Measurements from ENCODE around the gene ANKRD42.
"Not testable (repeated sequence)": the region's sequence is repeated elsewhere in the genome, so short reads cannot be mapped to it uniquely, and the experiment has no call there.

The ANKRD42 gene

DNA sequence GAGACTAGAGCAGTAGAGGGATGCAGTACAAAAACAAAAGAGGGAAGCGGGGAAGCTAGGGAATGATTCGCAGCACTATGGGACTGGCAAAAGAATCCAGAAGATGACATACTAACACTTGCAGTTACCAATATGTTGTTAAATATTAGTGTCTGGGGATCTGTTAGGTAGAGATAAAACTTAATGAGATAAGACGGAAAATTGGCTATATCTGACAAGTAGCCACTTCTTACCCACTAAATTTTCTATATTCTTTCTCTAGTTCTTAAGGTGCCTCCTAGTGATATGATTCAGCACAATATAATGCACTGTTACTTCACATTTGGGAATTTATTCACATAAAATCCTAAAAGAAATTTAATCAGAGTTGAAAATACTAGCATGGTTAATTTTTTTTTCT, 61.9 kb downstream of the ANKRD42 start:
- no peak for DNase-seq
- no peaks in the 10 kb centered on the region for H3K4me1 ChIP-seq
- H3K27me3 ChIP-seq, result no peaks in the 10 kb centered on the region
- no peaks in the 10 kb centered on the region for H3K36me3 ChIP-seq
- no peaks in the 10 kb centered on the region for H3K9me3 ChIP-seq
- TF ChIP-seq, protein P1, sequence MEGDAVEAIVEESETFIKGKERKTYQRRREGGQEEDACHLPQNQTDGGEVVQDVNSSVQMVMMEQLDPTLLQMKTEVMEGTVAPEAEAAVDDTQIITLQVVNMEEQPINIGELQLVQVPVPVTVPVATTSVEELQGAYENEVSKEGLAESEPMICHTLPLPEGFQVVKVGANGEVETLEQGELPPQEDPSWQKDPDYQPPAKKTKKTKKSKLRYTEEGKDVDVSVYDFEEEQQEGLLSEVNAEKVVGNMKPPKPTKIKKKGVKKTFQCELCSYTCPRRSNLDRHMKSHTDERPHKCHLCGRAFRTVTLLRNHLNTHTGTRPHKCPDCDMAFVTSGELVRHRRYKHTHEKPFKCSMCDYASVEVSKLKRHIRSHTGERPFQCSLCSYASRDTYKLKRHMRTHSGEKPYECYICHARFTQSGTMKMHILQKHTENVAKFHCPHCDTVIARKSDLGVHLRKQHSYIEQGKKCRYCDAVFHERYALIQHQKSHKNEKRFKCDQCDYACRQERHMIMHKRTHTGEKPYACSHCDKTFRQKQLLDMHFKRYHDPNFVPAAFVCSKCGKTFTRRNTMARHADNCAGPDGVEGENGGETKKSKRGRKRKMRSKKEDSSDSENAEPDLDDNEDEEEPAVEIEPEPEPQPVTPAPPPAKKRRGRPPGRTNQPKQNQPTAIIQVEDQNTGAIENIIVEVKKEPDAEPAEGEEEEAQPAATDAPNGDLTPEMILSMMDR (IDR thresholded peaks at IDR 0.05; ENCODE audit: low read depth, low read length), result no peak
- H3K4me3 ChIP-seq (ENCODE audit: low read depth, low read length), result no peak overlapping the region

DNA sequence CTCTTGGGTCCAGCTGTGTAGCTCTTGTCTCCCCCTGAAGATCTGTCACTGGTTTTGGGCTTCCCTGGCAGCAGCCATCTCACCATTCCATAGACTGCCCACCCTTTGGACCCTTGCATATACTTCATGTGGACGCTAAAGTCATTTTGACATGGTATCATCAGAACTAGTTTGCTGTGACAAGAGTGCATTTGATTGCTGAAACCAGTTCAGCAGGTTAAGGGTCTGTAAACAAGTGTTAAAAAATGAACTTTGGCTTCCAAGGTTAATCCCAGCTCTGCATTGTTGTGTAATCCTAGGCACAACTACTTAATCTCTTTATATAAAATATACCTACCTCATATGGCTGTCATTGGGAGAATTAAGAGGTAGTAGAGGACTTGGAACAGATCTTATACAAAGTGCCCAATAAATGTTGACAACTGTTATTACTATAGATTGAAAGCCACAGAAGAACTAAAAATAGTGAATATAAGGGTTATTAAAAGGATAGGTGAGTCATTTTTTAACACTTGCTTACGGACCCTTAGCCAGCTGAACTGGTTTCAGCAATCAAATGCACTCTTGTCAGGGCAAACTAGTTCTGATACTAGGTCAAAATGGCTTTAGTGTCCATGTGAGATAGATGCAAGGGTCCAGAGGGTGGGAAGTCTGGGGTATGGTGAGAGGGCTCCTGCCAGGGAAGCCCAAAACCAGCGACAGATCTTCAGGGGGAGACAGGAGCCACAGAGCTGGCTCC, 63.3 kb downstream of the ANKRD42 start:
- H3K4me3 ChIP-seq (ENCODE audit: low read depth, low read length), result no peak overlapping the region
- H3K27me3 ChIP-seq, result no peaks in the 10 kb centered on the region
- H3K9me3 ChIP-seq, result no peaks in the 10 kb centered on the region
- no peaks in the 10 kb centered on the region for H3K4me1 ChIP-seq
- H3K36me3 ChIP-seq, result no peaks in the 10 kb centered on the region
- TF ChIP-seq, protein P1 (IDR thresholded peaks at IDR 0.05; ENCODE audit: low read depth, low read length), result no peak
- DNase-seq, result no peak

DNA sequence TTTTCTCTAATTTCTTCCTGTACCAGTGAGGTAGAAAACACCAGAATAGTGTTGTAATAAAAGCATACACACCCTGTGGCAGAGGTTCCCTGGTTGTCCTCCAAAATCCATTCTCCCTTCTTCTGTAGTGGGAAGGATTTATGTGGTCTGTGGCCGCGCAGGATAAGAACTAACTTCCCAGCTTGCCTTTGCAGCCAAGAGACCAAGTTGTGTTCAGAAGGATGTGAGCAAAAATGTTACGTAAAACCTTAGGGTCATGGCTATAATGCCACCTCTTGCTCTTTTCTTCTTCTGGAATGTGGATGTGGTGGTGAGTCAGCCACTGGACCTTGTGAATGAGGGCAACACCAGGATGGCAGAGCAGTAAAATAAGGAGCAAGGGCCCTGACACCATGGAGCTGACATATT, 64.3 kb downstream of the ANKRD42 start:
- no peak overlapping the region for H3K4me3 ChIP-seq (ENCODE audit: low read depth, low read length)
- no peak for DNase-seq
- TF ChIP-seq, protein P1 (IDR thresholded peaks at IDR 0.05; ENCODE audit: low read depth, low read length), result no peak
- no peaks in the 10 kb centered on the region for H3K36me3 ChIP-seq
- H3K4me1 ChIP-seq, result no peaks in the 10 kb centered on the region
- no peaks in the 10 kb centered on the region for H3K27me3 ChIP-seq
- H3K9me3 ChIP-seq, result no peaks in the 10 kb centered on the region

DNA sequence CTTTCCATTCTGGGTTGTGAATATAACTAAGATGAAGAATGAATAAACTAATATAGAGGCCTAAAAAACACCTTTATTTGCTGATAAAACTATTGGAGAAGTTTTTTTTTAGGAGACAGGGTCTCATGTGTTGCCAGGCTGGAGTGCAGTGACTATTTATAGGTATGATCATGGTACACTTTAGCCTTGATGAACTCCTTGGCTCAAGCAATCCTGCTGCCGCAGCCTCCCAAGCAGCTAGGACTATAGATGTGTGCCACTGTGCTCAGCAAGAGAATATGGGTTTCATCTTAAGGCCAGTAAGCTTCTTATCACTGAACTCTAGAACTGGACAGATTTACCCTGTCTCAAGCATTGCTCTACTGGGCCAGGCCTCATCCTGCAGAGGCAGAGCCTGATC, 66.0 kb downstream of the ANKRD42 start:
- no peak for DNase-seq
- Histone ChIP-seq H3K4me1 (0 out of 2 replicates have a peak, but pooled peaks cover 2% of the 10 kb centered on the region), H3K4me3 (ENCODE audit: low read depth, low read length) (no peak overlapping the region), H3K9me3 (no peaks in the 10 kb centered on the region), H3K36me3 (peaks cover 2% of the 10 kb centered on the region; the same call in 1 of the 2 replicates), H3K27me3 (no peaks in the 10 kb centered on the region)
- TF ChIP-seq, protein P1 (IDR thresholded peaks at IDR 0.05; ENCODE audit: low read depth, low read length), result no peak

DNA sequence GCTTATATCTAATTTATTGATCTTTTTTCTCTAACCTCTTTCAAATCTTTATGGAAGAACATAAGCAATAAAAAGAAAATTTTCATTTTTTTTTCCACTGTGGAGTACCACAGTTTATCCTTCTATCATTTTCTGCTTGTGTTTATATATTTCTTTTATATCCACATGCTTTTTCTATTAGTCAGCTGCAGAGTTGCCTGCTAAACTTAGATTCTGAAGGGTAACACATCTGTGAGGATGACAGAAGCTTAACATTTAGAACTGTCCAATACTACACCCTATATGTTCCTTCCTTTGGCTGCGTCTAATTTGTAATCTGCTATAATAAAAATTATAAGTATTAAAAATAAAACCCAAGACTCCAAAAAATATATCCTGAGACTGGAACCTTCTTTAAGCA, 71.8 kb downstream of the ANKRD42 start:
- no peak for DNase-seq
- Histone ChIP-seq H3K36me3 (peaks cover 6% of the 10 kb centered on the region; the same call in 1 of the 2 replicates), H3K4me3 (ENCODE audit: low read depth, low read length) (no peak overlapping the region), H3K27me3 (no peaks in the 10 kb centered on the region), H3K9me3 (no peaks in the 10 kb centered on the region), H3K4me1 (0 out of 2 replicates have a peak, but pooled peaks cover 2% of the 10 kb centered on the region)
- TF ChIP-seq, protein P1 (IDR thresholded peaks at IDR 0.05; ENCODE audit: low read depth, low read length), result no peak

DNA sequence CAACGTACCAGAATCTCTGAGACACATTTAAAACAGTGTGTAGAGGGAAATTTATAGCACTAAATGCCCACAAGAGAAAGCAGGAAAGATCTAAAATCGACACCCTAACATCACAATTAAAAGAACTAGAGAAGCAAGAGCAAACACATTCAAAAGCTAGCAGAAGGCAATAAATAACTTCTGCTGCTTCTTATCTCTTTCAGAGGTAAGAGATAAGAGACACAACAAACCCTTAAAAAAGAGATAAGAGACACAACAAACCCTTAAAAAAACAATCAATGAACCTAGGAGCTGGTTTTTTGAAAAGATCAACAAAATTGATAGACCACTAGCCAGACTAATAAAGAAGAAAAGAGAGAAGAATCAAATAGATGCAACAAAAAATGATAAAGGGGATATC, 75.6 kb downstream of the ANKRD42 start:
- H3K4me1 ChIP-seq; H3K9me3 ChIP-seq; H3K27me3 ChIP-seq; DNase-seq; H3K4me3 ChIP-seq (ENCODE audit: low read depth, low read length): not testable (repeated sequence)
- peaks cover 13% of the 10 kb centered on the region for H3K36me3 ChIP-seq

DNA sequence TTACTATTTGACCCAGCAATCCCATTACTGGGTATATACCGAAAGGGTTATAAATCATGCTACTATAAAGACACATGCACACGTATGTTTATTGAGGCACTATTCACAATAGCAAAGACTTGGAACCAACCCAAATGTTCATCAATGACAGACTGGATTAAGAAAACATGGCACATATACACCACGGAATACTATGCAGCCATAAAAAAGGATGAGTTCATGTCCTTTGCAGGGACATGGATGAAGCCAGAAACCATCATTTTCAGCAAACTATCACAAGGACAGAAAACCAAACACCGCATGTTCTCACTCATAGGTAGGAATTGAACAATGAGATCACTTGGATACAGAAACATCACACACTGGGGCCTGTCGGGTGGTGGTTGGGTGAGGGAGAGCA, 78.2 kb downstream of the ANKRD42 start:
- peaks cover 20% of the 10 kb centered on the region for H3K36me3 ChIP-seq

More for the DNA sequence above, 78.2 kb downstream of the ANKRD42 start:
- not testable (repeated sequence) for H3K27me3 ChIP-seq; H3K9me3 ChIP-seq; H3K4me3 ChIP-seq (ENCODE audit: low read depth, low read length); H3K4me1 ChIP-seq; DNase-seq
